ENCODE data around the gene EYA2. TPM values are rescaled to one million over a fixed set of nuclear protein-coding genes. Genes with fewer than 3 reads are reported as not detected.
A peak's percentile ranks its signal among the peaks of the same experiment; 100 is the strongest.

EYA2 gene
- total RNA-seq, 4 donors from 2014 or later = 9.9 to 20.1 (median 13.8) TPM

DNA sequence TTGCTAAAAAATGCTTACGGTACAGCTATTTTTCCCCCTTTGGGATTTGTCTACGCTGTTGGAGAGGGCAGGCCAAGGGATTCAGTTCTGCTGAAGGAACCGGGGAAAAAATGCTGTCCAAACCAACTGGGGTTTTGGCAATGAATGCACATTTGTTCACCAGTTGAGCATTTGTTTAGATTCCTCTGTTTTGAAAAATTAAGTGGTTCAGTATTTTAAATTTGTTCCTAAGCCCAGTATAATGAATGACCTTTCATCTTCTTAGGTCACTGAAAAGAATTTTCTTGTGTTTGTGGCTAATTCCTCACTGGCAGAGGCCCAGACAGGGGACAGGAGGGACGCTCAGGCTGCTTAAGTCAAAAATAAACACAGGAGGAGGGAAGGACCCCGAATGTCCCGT, 10.8 kb upstream of the EYA2 start:
- Histone ChIP-seq H3K4me3 (replicated peaks in 1 of 3) (no peak overlapping the region), H3K27me3 (no peaks in the 10 kb centered on the region), H3K27ac (peak overlapping the region; percentile 45 to 66 (median 54)), H3K36me3 (no peaks in the 10 kb centered on the region), H3K4me1 (peaks cover 13 to 17% of the 10 kb centered on the region in 2 donors), H3K9me3 (no peaks in the 10 kb centered on the region)
- DNase-seq = no peak
- TF ChIP-seq, protein P1, sequence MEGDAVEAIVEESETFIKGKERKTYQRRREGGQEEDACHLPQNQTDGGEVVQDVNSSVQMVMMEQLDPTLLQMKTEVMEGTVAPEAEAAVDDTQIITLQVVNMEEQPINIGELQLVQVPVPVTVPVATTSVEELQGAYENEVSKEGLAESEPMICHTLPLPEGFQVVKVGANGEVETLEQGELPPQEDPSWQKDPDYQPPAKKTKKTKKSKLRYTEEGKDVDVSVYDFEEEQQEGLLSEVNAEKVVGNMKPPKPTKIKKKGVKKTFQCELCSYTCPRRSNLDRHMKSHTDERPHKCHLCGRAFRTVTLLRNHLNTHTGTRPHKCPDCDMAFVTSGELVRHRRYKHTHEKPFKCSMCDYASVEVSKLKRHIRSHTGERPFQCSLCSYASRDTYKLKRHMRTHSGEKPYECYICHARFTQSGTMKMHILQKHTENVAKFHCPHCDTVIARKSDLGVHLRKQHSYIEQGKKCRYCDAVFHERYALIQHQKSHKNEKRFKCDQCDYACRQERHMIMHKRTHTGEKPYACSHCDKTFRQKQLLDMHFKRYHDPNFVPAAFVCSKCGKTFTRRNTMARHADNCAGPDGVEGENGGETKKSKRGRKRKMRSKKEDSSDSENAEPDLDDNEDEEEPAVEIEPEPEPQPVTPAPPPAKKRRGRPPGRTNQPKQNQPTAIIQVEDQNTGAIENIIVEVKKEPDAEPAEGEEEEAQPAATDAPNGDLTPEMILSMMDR (IDR thresholded peaks at IDR 0.05) = no peak
- no peak for TF ChIP-seq POLR2A (IDR thresholded peaks at IDR 0.05)
- intact Hi-C loops (cut with DNase I) = no loop called here
- WGBS, 2 donors = 30 to 41% methylated on average over 6 of the region's 6 CpGs

DNA sequence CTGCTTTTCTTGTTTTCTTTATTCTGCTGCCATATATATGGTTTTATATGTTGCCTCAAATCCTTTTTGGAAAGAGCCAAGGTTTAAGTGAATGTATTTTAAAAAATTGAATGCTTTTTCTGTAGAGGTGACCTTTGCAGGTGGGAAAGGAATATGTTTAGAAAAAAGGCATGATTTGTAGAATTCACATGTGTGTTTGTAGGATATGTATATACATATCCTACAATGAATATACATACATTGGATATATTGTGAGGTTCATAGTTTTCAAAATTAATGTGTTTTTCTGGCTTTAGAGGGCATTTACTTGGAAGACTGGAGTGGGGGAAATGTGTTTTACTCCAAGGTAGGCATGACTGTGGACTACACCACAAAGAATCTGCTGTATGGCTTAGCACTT, 4.0 kb upstream of the EYA2 start:
- TF ChIP-seq POLR2A (IDR thresholded peaks at IDR 0.05) = no peak
- TF ChIP-seq, protein P1 (IDR thresholded peaks at IDR 0.05) = no peak
- intact Hi-C loops (cut with DNase I) = no loop called here

DNA sequence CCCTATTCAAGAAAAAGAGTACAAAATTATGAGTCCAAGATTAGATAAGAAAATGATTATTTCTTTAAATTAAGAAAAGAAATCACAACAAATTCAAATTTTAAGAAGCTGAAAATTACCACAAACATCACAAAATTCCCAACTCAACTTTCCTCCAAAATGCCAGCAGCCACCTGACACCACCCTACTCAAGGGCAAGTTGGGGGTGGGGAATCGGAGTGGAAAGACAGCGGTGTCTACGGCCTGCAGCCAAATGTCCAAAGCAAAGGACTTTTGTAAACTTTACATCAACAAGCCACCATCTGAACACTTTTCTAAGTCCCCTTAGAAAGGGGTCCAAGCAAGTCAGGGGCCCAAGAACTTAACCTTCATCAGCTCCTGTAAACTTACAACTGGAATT, 1.6 kb upstream of the EYA2 start:
- TF ChIP-seq POLR2A (IDR thresholded peaks at IDR 0.05) = no peak
- TF ChIP-seq, protein P1 (IDR thresholded peaks at IDR 0.05) = no peak
- Histone ChIP-seq H3K27me3 (no peaks in the 10 kb centered on the region), H3K9me3 (no peaks in the 10 kb centered on the region), H3K27ac (peak overlapping the region; percentile 63 to 81 (median 71)), H3K4me3 (replicated peaks in 1 of 3) (no peak overlapping the region), H3K4me1 (peaks cover 22 to 31% of the 10 kb centered on the region in 2 donors), H3K36me3 (no peaks in the 10 kb centered on the region)
- WGBS, 2 donors = 54 to 65% methylated on average over 3 of the region's 3 CpGs
- DNase-seq = peak; percentile 50 to 55
- intact Hi-C loops (cut with DNase I) = no loop called here

More for the DNA sequence above, 4.0 kb upstream of the EYA2 start:
- no peaks in the 10 kb centered on the region for H3K9me3 ChIP-seq
- no peaks in the 10 kb centered on the region for H3K36me3 ChIP-seq
- H3K27ac ChIP-seq = no peak overlapping the region
- no peaks in the 10 kb centered on the region for H3K27me3 ChIP-seq
- no peak for DNase-seq
- H3K4me1 ChIP-seq = peaks cover 8 to 17% of the 10 kb centered on the region in 2 donors
- no peak overlapping the region for H3K4me3 ChIP-seq (replicated peaks in 1 of 3)

DNA sequence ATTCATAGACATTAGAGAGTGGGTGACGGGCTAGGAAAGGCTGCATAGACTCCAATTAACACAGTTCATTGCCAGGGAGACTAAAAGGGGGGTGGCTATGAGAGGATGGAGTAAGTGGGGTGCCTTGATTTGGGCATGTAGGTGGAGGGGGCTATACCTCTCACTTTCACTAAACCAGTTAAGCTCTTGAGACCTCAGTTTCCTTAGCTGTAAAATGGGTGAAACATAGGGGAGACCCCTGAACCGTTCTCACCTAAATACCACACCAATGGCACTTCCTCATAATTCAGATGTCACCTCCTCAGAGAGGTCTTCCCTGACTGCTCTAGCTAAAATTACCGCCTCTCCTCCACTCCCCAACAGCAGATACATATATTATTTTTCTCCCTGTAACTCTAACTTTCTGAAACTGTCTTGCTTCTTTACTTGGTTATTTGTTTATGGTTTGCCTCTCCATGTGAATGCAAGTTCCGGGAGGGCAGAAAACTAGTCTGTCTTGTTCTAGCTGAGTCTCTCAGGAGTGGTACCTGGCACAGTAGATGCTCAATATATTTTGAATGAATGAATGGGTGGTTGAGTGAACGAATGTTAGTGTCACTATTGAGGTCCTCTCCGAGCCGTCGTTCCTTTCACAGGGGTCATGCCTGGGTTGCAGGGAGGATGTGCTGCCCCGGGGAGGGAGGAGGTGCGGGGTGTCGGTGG, 615 bp upstream of the EYA2 start:
- Histone ChIP-seq H3K36me3 (no peaks in the 10 kb centered on the region), H3K4me3 (replicated peaks in 1 of 3) (peak overlapping the region in 1 of 3 donors; percentile 65), H3K27me3 (no peaks in the 10 kb centered on the region), H3K4me1 (peaks cover 19 to 35% of the 10 kb centered on the region in 2 donors), H3K27ac (peak overlapping the region; percentile 63 to 81 (median 71)), H3K9me3 (no peaks in the 10 kb centered on the region)
- no peak for TF ChIP-seq POLR2A (IDR thresholded peaks at IDR 0.05)
- TF ChIP-seq, protein P1 (IDR thresholded peaks at IDR 0.05) = no peak
- intact Hi-C loops (cut with DNase I) = no loop called here
- WGBS, 2 donors = 30 to 34% methylated on average over 9 of the region's 11 CpGs
- DNase-seq = no peak
